K562 (cell line): ENCODE data around the gene CRKL. TPM values are rescaled to one million over a fixed set of nuclear protein-coding genes. Genes with fewer than 3 reads are reported as not detected.

Experiments used
- ARID2 ChIP-seq: fragments of 450-650 bp; IDR thresholded peaks from 2 replicates; pipeline ENCODE4 v1.6.1; 2017; ENCODE audit warnings: antibody characterized with exemption, mild to moderate bottlenecking
- CBFA2T3 ChIP-seq: fragments of 450-650 bp; IDR thresholded peaks from 2 replicates; pipeline ENCODE4 v1.6.1; 2017
- ERF ChIP-seq: fragments of 450-650 bp; formaldehyde crosslinking; IDR thresholded peaks from 2 replicates; pipeline ENCODE4 v1.4.0; 2020; ENCODE audit warnings: mild to moderate bottlenecking, mixed read lengths
- HMGN3 ChIP-seq: IDR thresholded peaks from 2 replicates; pipeline ENCODE4 v1.6.1; 2011; ENCODE audit warnings: borderline replicate concordance, low read depth, mild to moderate bottlenecking, mixed read lengths, low read length; ENCODE audit not compliant: insufficient read length; ENCODE audit errors: extremely low read depth
- LCOR ChIP-seq: sonication (generic); formaldehyde crosslinking; IDR thresholded peaks from 2 replicates; pipeline ENCODE4 v1.8.0; 2022; ENCODE audit warnings: mild to moderate bottlenecking, missing genetic modification reagents
- MCM5 ChIP-seq: fragments of 450-650 bp; IDR thresholded peaks from 2 replicates; pipeline ENCODE4 v1.6.1; 2016; ENCODE audit warnings: low read depth
- SREBF1 ChIP-seq: fragments of 150-350 bp; IDR thresholded peaks from 2 replicates; pipeline ENCODE4 v1.6.1; 2014; ENCODE audit warnings: antibody characterized with exemption, low read depth, low read length, borderline replicate concordance
- SRF ChIP-seq, 2 experiments: fragments of 250-450, 450-650 bp in 1 of 2; sonication (Bioruptor Pico) in 1 of 2; sonication (generic) in 1 of 2; formaldehyde crosslinking; IDR thresholded peaks; 2 replicates each; pipeline versions ENCODE4 v1.5.0 to v1.5.1; 2020 to 2022; ENCODE audit warnings: mild to moderate bottlenecking in 1 of 2, missing genetic modification reagents in 1 of 2
- ZNF124 ChIP-seq: sonication (generic); formaldehyde crosslinking; IDR thresholded peaks from 2 replicates; pipeline ENCODE4 v1.8.1; 2022; ENCODE audit warnings: missing genetic modification reagents
- ZNF3 ChIP-seq: fragments of 250-450 bp; sonication (Bioruptor Pico); IDR thresholded peaks from 2 replicates; pipeline ENCODE4 v1.5.0; 2021; ENCODE audit warnings: mild to moderate bottlenecking, moderate library complexity
- ZNF316 ChIP-seq: fragments of 450-650 bp; IDR thresholded peaks from 2 replicates; pipeline ENCODE4 v1.6.1; 2016
- ZNF57 ChIP-seq: fragments of 450-650 bp; formaldehyde crosslinking; IDR thresholded peaks from 2 replicates; pipeline ENCODE4 v1.4.0; 2020; ENCODE audit warnings: mild to moderate bottlenecking, moderate library complexity
- polyA plus RNA-seq, 8 experiments: library from polyadenylated mRNA; depleted of rRNA in 4 of 8; stranded (reverse) in 5 of 8; unstranded in 3 of 8; fragments of >200 nt; fragmentation: Nextera tagmentation in 2 of 8; fragmentation: Illumina TruSeq in 1 of 8; extraction: Ambion mirVana in 2 of 8; extraction: Trizol in 1 of 8; gene quantifications; 2 replicates each; pipeline versions ENCODE4 v1.2.1 to v1.2.3, GENCODE V29; 2011 to 2014; ENCODE audit warnings: inconsistent platforms in 1 of 8, missing spikeins in 1 of 8
- total RNA-seq, 7 experiments: library from RNA; depleted of rRNA in 6 of 7; stranded (reverse); fragments of >200 nt in 6 of 7; fragmentation: Illumina TruSeq in 2 of 7; extraction: Trizol in 2 of 7; gene quantifications; 2 replicates each; pipeline versions ENCODE4 v1.2.1 to v1.2.3, GENCODE V29; 2011 to 2021; ENCODE audit warnings: low replicate concordance in 1 of 7
- TF ChIP-seq, protein P1 (sequence below): IDR thresholded peaks from 3 replicates; pipeline ENCODE4 v1.6.1; 2011; ENCODE audit warnings: borderline replicate concordance, mild to moderate bottlenecking; ENCODE audit not compliant: insufficient read length, insufficient read depth
- TF ChIP-seq, protein P2 (sequence below): fragments of 250-450 bp; sonication (Bioruptor Pico); IDR thresholded peaks from 2 replicates; pipeline ENCODE4 v1.8.0; 2022; ENCODE audit warnings: inconsistent platforms, mild to moderate bottlenecking, moderate library complexity, borderline replicate concordance
- TF ChIP-seq, protein P3 (sequence below): sonication (generic); formaldehyde crosslinking; IDR thresholded peaks from 2 replicates; pipeline ENCODE4 v1.8.0; 2022; ENCODE audit warnings: mild to moderate bottlenecking, missing genetic modification reagents, borderline replicate concordance
- TF ChIP-seq, protein P4 (sequence below): fragments of 450-650 bp; formaldehyde crosslinking; IDR thresholded peaks from 2 replicates; pipeline ENCODE4 v1.4.0; 2022; ENCODE audit warnings: missing genetic modification characterization
- TF ChIP-seq, protein P5 (sequence below): fragments of 450-650 bp; IDR thresholded peaks from 2 replicates; pipeline ENCODE4 v1.7.1; 2018; ENCODE audit warnings: mild to moderate bottlenecking, low read depth; ENCODE audit not compliant: partially characterized antibody

The CRKL gene
- total and polyA plus RNA-seq, 9 of the 15 experiments (the other 6 are each of a cell fraction or from before 2014, with no cell fraction given), result 100 to 263 (median 124) TPM

DNA sequence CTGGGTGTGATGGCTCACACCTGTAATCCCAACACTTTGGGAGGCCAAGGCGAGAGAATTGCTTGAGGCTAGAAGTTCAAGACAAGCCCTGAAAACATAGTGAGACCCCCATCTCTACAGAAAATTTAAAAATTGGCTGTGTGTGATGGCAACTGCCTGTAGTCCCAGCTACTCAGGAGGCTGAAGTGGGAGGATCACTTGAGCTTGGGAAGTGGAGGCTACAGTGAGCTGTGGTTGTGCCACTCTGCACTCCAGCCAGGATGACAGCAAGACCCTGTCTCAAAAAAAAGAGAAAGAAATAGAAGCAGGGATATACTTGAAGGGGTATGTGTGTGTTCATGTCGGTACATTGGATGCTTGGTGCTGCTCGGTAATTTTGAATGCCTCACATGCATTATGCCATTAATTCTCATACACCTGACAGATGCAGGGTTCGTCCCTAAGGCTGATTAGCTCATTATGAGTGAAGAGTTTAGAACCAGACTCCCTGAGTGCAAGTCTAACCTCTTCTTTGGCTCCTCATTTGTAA is 14.0 kb downstream of the CRKL start (continued):
- TF ChIP-seq LCOR (CRISPR knock-in tag) (no peak), ARID2 (no peak), MCM5 (no peak), ERF (no peak), ZNF3 (CRISPR knock-in tag) (no peak), ZNF316 (no peak), SREBF1 (0 out of 2 replicates have a peak, but pooled peaks have one; percentile 15), ZNF57 (CRISPR knock-in tag) (no peak), CBFA2T3 (no peak), HMGN3 (no peak), ZNF124 (CRISPR knock-in tag) (peak; percentile 78; the same call in 1 of the 2 replicates), SRF (CRISPR knock-in tag; IDR thresholded peaks at IDR 0.05) (peak in 1 of 2 experiments; percentile 48; a peak in 1 of 4 replicates)
- TF ChIP-seq, protein P1, sequence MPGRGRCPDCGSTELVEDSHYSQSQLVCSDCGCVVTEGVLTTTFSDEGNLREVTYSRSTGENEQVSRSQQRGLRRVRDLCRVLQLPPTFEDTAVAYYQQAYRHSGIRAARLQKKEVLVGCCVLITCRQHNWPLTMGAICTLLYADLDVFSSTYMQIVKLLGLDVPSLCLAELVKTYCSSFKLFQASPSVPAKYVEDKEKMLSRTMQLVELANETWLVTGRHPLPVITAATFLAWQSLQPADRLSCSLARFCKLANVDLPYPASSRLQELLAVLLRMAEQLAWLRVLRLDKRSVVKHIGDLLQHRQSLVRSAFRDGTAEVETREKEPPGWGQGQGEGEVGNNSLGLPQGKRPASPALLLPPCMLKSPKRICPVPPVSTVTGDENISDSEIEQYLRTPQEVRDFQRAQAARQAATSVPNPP, result no peak
- TF ChIP-seq, protein P2, sequence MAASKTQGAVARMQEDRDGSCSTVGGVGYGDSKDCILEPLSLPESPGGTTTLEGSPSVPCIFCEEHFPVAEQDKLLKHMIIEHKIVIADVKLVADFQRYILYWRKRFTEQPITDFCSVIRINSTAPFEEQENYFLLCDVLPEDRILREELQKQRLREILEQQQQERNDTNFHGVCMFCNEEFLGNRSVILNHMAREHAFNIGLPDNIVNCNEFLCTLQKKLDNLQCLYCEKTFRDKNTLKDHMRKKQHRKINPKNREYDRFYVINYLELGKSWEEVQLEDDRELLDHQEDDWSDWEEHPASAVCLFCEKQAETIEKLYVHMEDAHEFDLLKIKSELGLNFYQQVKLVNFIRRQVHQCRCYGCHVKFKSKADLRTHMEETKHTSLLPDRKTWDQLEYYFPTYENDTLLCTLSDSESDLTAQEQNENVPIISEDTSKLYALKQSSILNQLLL (CRISPR knock-in tag), result no peak
- TF ChIP-seq, protein P3, sequence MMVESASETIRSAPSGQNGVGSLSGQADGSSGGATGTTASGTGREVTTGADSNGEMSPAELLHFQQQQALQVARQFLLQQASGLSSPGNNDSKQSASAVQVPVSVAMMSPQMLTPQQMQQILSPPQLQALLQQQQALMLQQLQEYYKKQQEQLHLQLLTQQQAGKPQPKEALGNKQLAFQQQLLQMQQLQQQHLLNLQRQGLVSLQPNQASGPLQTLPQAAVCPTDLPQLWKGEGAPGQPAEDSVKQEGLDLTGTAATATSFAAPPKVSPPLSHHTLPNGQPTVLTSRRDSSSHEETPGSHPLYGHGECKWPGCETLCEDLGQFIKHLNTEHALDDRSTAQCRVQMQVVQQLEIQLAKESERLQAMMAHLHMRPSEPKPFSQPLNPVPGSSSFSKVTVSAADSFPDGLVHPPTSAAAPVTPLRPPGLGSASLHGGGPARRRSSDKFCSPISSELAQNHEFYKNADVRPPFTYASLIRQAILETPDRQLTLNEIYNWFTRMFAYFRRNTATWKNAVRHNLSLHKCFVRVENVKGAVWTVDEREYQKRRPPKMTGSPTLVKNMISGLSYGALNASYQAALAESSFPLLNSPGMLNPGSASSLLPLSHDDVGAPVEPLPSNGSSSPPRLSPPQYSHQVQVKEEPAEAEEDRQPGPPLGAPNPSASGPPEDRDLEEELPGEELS (CRISPR knock-in tag), result no peak
- TF ChIP-seq, protein P4, sequence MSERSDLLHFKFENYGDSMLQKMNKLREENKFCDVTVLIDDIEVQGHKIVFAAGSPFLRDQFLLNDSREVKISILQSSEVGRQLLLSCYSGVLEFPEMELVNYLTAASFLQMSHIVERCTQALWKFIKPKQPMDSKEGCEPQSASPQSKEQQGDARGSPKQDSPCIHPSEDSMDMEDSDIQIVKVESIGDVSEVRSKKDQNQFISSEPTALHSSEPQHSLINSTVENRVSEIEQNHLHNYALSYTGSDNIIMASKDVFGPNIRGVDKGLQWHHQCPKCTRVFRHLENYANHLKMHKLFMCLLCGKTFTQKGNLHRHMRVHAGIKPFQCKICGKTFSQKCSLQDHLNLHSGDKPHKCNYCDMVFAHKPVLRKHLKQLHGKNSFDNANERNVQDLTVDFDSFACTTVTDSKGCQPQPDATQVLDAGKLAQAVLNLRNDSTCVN, result no peak
- TF ChIP-seq, protein P5, sequence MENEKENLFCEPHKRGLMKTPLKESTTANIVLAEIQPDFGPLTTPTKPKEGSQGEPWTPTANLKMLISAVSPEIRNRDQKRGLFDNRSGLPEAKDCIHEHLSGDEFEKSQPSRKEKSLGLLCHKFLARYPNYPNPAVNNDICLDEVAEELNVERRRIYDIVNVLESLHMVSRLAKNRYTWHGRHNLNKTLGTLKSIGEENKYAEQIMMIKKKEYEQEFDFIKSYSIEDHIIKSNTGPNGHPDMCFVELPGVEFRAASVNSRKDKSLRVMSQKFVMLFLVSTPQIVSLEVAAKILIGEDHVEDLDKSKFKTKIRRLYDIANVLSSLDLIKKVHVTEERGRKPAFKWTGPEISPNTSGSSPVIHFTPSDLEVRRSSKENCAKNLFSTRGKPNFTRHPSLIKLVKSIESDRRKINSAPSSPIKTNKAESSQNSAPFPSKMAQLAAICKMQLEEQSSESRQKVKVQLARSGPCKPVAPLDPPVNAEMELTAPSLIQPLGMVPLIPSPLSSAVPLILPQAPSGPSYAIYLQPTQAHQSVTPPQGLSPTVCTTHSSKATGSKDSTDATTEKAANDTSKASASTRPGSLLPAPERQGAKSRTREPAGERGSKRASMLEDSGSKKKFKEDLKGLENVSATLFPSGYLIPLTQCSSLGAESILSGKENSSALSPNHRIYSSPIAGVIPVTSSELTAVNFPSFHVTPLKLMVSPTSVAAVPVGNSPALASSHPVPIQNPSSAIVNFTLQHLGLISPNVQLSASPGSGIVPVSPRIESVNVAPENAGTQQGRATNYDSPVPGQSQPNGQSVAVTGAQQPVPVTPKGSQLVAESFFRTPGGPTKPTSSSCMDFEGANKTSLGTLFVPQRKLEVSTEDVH, result no peak
